ENCODE data around the gene LRRFIP1.

The LRRFIP1 gene

DNA sequence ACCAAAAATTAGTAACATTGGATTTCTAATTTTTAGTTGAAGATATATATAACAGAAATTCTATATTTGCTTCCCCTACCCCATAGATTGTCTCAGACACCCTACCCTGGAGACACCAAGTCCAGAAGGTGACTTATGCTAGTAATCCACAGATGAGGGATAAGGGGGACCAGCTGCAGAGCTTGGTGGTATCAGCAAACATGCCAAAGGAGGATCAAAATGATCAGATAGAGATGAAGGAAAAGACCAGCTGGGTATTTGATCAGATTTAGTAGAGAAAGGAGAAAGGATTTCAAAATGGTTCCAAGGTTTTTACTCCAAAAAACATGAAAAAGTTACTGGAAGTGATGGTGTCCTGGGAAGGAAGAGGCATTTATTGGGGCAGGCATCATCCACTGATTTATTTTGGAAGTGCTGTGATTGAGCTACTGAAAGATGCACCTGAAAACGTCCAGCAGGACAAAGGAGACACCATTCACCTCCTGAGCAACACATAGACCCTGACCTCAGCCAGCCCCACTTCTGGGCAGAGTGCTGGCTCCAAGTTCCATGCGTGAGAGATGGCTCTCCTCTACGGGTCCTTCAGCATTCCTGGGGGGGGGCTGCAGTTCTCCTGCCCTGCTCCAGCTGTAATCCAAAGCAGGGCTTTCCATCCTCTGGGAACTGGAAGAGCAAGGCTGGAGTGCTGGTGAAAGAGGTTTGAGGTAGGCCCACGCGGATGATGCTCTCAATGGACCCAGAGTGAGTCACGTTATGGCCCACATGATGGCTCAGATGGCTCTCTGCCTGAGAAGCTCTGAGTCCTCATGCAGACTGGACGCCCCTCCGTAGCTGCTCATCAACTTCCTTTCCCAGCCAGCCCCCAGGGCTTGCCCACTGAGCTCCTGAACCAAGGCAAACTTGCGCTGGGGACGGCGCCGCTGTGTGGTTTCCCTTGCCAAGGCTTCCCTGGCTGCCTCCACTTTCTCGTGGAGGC, 3.7 kb upstream of the LRRFIP1 start:
- DNase-seq, result no peak

DNA sequence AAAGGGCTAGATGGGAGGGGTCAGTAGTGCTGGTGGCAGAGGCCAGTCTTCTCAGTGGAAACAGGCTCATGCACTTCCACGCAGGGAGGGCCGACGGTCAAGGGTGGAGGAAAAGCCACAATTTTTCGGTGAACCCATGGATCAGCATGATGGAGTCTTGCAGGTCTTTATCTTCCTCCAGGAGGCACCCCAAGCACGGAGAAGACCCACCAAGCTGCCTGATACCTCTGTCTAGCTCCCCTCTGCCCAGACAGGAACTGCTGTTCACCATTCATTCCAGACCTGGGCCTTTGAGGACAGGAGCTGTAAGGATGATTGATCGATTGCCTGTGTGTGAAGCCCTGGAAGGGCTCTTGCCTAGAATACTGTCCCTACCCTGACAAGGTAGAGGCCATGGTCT, 2.8 kb upstream of the LRRFIP1 start:
- no peak for DNase-seq

DNA sequence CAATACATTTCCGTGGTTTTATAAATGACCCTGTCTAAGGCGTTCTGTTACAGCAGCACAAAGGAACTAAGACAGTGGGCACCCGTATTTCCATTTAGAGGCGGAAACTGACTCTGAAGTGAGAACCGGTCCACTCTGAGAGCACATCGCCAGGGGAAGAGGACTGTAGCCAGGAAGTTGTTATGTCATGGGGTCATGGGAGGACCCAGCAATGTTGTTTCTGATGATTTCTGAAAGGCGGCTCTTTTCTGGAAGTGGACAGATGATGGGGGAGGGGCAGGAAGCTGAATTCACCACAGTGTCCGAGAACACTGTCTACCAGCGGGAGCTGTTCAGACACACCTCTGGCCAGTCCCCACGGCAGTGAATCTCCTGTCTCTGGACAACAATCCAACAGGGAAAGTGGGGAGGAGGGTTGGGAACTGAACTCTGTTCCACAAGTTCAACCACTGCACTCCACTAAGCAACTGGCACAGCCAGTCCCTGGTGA, 2.1 kb upstream of the LRRFIP1 start:
- no peak for DNase-seq

DNA sequence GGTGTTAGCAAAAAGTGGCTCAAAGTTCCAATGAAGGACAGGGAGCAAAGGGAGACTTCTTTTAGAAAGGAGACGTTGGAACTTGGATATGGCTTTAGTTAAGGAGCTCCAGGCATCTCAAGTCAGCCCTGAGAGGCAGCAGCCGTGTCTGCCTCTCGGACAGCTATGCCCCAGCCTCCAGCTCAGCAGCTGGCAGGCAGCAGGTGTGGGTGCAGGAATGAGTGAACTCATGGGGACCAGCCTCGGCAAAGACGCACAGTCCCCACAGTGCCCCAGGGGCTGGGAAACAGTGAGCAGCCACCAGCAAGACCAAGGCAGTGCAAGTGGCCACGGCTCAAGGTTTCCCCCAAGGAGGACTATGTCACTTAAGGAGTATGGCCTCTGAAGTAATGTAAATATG, 1.6 kb upstream of the LRRFIP1 start:
- no peak for DNase-seq

DNA sequence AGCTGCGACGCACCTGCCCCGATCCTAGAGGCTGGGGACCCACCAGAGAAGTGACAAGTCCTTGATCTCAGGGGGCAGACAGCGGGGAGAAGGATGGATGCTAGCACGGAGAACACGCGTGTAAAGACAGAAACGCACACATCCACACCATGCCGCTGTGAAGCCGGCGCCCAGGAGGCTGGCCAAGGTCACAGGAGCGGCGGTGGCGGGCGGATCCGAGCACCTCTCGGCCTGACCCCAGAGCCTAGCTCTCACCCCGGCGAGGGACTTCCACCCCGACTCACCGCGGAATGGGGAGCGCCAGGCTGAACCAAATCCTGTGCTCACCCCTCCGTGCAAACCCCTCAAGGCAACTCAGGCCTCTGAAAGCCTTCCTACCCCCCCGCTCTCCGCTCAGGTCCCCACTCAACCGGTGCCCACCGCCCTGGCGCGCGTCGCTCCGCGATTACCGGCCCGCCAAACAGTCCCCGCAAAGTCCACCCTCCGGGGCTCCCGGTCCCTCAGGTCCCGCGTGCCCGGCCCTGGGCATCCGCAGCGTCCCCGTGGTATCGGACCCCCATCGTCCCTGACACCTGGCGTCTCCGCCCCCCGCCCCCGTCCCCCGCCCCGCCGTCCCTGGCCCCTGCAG, 460 bp upstream of the LRRFIP1 start:
- no peak for DNase-seq

DNA sequence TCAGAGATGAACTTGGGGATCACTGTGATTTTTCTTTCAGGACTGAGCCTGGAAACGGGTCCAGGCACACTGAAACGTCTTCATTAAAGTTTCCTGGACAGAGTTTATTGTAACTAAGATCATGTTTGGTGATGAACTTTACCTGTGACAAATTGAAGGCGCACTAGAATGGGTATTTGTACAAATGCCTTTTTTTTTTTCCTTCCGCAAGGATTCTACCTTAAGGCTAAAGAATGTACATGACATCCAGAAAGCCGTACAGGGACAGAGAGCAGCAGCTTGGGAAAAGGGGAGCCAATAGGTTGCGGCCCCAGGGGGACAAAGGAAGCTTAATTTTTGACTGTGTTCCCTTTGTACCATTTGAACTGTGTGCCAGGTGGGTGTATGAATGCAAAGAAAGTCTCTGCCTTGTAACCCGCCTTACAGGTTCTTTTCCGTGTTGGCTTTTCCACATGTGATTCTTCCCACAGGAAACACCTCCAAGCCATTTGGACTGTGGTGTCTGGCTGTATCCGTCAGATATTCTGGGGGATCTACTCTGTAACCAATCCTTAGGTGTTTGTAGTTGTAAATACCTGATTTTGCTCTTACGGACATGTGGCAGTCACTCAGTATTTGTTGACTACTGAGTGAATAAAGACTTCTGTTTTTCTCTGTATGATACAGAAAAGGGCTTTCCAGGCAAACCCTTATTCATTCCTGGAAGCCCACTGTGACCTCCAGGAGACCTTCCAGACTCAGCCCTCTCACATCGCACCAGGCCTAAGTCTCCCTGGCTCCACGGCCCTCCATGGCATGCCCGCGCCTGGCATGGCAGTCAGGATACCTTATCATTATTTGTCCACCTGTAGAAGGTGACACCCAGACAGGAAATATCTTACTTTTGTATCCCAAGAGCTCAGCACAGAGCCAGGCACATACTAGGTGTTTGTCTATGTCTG, 1.1 kb downstream of the LRRFIP1 start:
- DNase-seq, result no peak

DNA sequence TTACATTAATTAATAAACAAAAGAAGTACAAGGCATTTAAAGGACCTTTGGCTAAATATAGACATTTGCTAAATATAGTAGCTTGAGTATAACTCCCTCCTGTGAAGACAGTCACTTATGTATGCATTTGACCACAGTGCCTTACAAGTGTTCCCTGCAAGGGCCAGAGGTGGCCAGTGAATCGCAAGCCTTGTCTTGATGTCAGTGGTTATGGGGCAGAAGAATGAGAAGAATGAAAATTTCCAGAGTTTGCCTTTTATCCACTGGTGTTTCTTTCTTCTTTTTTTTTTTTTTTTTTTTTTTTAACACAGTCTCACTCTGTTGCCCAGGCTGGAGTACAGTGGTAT, 1.8 kb downstream of the LRRFIP1 start:
- DNase-seq, result no peak

DNA sequence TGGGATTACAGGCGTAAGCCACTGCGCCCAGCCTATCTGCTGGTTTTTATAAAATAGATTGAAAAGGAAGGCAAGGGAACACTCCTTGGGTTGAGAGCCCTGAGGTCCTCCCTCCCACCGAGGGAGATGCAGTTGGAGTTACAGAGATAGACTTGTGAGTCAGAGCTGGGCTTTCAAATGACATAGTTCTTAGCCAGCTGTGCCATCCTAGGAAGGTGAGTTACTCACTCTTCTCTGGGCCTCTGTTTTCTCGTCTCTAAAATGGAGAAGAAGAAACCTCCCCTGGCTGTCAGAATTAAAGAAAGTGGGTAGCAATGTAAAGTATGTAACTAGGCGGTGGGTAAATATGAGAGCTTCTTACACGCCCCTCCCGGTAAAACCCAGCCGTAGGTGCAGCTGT, 2.4 kb downstream of the LRRFIP1 start:
- no peak for DNase-seq

DNA sequence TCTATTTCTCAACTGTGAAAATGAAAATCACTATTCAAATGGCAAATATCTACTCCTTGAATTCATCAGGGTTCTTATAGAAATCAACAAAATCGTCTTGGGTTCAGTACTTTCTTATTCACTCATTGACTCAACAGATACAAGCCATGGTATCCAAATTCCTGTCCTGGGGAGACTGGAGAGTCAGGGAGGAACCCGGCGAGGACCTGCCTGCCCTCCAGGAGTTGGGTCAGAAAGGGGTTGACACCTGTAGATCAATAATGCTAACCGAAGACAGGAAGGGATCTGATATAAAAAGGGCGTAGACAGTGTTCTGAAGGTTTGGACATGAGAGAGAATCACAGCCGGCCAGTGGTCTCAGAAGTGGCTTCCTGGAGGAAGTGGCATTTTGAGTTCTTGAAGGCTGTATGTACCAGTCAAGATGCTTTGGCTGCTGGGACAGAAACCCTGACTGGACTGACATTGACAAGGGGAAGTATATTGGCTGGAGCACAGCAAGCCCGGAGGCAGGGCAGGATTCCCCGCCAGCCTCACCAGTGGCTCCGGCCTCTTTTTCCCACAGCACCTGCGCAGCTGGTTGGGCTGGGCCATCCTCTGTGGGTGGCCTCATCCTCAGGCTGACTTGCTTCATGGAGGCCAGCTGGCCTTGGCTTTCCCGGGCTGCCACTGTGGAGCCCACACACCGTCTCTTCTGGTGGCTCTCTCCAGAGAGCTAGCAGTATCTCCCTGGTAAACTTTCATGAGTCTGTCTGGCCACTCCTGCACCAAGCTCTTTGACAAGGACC, 3.0 kb downstream of the LRRFIP1 start:
- DNase-seq, result no peak

DNA sequence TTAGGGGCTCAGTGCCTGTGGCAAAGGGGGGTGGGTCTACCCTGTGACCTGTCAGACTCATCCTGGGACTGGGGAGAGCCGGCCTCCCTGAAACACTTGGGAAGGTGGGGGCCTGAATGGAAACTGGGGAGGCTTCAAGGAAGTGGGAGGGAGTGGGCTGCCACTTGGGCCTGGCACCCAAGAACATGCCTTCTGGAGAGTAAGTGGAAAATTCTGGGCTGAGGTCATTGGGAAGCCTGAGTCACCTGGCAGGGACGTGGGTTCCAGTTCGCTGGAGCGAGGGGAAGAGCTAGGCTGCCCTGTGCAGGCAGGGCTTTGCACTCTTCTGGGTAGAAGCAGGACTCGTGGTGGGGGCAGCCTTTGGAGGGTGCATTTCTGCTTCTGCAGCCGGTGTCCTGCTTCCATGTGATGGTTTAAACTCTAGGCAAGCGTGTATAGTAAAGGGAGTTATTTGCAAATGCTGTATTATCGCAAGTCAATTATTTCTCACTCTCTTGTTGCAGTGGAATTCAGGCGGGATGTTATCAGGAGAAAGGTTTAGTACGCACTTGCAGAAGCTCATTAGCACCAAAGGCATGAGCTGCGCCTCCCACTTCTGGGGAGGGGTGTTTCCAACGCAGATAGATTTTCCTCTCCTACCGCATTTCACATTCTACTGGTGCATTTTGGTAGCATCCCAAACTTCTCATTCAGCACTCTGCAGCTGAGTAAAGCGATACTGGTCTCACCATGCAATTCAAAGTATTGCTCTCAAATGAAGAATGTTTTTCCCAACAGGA, 3.8 kb downstream of the LRRFIP1 start:
- no peak for DNase-seq

DNA sequence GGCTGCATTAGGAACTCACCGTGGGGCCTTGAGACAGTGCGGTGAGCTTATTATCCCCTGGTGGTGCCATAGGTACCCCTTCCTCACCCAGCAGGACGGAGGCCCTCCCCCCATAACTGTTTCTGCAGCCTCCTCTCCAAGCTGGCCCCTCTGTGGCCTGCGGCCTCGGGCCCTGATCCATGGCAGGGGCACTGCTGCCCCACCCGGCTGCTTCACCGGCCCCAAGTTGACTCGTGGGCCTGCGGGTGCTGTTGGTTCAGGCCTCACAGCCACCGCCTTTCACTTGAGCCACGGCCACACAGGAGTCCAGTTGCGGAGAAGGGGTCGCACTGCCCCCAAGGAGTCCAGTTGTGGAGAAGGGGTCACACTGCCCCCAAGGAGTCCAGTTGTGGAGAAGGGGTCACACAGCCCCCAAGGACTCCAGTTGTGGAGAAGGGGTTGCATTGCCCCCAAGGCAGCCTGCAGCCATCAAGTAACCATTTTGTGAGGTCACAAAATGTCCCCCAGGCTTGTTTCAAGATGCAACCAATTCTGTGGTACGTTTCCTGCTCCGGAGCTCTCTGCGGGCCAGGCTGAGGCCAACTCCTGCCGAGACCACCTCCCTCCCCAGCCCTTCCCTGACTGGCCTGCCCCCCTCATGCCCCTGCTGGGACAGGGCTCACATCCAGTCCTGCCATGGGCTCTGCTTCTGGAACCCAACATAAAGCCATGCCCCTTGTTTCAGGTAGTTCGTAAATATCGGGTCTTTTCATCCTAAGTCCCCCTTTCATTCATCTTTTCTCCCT, 4.6 kb downstream of the LRRFIP1 start:
- no peak for DNase-seq

DNA sequence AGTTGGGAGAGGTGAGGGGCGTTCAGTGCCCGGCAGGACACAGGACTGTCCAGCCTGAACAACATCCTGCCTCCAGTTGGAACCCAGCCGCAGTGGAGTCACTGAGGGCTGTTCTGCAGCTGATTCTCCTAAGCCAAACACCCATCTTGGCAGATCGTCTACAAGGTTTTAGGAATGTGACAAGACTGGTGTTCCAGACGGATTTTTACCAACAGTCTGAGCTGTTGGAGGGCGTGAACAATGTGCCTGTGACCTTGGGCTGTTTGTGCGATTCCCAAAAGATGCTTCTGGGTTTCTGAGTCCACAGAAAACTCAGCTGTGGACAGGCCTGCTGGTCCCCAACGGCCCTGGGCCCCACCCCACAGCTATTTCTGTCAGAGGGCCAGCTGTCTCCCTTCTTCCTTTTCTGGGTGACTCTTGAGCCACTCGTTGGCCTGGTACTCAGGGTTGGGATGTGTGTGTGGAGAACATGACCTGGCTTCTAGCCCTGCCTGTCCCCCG, 5.7 kb downstream of the LRRFIP1 start:
- DNase-seq, result no peak

DNA sequence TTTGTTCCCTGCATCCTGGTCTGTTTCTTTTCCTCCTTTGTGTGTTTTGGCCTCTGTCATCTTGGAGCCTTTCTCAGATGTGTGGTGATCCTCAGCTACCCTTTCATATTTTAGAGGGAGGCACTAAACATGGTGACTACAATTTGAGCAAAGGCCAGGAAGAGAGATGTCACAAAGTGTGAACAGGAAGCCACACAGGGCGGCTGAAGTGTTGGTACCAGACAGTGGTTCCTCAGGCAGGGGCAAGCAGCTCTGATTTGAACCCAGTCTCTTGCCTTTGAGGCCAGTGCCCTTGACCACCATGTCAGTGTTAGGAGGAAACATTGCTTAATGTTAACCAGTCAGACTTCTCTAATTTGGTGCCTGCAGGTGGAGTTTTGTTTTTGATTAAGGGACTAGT, 9.2 kb downstream of the LRRFIP1 start:
- no peak for DNase-seq

DNA sequence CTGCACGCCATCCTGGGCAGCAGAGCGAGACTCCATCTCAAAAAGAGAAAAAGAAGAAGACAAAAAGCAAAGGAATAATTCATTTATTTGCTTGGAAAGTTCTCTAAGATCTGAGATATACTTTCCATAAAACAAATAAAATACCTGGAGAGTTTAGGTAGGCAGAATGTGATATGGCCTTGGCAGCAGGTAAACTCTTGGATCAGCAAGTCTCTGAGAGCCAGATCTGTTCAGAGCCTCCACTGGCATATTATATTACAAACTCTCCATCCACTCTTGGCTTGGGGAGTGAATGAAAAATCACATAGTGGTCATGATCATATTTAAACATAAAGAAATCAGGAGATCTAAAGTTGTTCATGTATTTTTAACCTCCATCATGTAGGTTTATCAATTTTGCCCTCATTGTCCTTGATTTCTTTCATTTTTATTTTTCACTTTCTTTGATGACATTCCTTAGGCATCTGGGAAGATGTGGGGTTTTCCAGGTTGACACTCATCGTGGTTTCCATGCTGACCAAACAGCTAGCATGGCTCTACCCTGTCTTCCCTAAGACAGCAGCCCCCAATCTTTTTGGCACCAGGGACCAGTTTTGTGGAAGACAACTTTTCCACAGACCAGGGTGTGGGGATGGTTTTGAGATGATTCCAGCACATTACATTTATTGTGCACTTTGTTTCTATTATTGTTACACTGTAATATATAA, 10.2 kb downstream of the LRRFIP1 start:
- no peak for DNase-seq

DNA sequence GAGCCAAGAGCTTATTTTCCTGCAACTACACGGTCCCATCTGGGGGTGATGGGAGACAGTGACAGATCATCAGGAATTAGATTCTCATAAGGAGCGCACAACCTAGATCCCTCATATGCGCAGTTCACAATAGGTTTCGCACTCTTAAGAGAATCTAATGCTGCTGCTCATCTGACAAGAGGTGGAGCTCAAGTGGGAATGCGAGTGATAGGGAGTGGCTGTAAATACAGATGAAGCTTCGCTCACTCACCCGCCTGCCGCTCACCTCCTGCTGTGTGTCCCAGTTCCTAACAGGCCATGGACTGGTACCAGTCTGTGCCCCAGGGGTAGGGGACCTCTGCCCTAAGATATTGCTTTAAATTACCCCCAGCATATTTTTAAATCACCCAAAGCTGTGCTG, 10.8 kb downstream of the LRRFIP1 start:
- no peak for DNase-seq

DNA sequence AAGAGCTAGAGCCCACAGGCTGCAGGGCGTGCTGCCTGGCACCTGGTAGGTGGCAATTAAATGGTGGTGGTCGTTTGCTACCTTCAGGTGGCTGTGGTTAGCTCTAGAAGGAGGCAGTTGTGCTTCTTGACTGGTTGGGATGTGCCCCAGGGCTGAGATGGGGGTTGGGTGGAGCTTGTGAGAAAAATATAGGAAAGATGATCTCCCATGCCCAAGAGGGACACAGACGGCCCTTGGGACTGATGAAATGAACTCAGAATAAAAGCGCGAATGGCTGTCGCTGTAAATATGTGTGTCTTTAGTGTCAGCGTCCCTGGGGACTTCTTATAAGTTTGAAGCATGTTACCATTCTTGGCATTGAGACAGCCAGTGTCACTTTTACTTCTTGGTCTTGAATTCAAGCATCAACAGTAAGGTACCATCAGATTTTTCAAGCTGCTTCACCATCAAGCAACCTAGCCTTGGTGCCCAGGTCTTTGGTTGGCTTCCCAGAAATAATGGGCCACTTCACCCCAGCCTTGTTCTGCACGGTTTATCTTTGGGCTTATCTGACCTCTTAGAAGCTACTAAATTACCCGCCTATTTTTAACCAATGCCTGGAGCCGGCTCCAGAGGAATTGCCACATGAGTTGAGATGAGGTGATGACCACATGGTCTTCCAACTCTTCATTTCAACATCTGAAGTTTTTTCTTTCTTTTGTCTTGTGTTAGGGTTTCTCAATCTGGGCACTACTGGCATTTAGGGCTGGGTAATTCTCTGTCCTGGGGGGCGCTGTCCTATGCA, 11.9 kb downstream of the LRRFIP1 start:
- DNase-seq, result no peak

DNA sequence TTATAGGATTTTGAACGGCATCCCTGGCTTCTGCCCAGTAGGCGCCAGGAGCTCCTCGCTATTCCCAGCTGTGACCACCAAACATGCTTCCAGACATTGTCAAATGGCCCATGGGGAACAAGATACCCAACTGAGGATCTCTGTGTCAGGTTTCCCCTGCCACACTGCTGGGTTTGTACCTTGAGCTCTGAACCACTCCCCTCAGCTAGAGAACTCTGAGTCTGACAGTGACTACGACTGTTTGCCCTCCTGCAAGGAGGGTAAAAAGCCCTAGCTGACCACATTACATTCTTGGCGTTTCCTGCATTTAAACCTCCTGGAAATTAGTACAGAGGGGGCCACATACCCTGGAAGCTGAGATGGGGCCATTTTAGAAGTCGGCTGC, 12.4 kb downstream of the LRRFIP1 start:
- DNase-seq, result no peak

DNA sequence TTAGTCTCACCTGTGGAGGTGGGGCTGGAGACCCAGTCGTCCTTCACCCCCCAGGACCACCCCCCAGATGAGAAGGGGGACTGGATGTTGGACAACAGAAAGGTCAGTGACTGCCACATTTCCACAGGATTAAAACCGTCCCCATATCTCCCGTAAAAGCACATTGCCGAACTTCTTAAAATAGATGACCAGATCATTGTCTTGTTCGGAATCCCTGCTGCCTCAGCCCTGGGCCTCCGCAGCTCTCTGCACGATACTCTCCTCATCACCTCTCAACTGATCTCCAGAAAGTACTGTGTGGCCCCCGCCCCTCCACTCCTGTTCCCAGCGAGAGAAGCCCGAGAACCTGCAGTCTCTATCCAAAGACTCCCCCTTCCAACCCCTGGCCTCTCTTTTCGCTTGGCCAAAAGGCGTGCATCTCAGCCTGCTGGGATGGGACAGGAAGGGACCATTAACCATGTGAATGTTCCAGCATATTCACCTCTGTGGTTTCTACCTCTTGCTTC, 13.2 kb downstream of the LRRFIP1 start:
- DNase-seq, result no peak

Measured in hematopoietic multipotent progenitor cell treated with erythropoietin and hydrocortisone succinate and interleukin-3 and kit ligand, for 8 days (in vitro differentiated cells).